GM10248 (cell line): ENCODE data around the gene COL7A1.

Experiments
- CTCF ChIA-PET: fragments of 300-600 bp; sonication (Branson Sonifier 250); formaldehyde crosslinking; extraction: SDS; loops from one replicate; lab custom pipeline; 2021; ENCODE audit warnings: antibody characterized with exemption; lab: Yijun Ruan, JAX
- POLR2A ChIA-PET: fragments of 350-650 bp; sonication (Branson Sonifier 250); formaldehyde crosslinking; extraction: SDS; loops from one replicate; lab custom pipeline; 2020; ENCODE audit warnings: antibody characterized with exemption; lab: Yijun Ruan, JAX
- DNase-seq: peaks from one replicate; pipeline ENCODE4 v3.0.0; 2012; ENCODE audit errors: extremely low spot score
- TF ChIP-seq, protein P1 (sequence below): IDR thresholded peaks from 2 replicates; pipeline ENCODE4 v1.5.1; 2012; ENCODE audit warnings: mild to moderate bottlenecking, low read depth; ENCODE audit errors: extremely low read depth, missing control alignments, control extremely low read depth

Gene COL7A1

DNA sequence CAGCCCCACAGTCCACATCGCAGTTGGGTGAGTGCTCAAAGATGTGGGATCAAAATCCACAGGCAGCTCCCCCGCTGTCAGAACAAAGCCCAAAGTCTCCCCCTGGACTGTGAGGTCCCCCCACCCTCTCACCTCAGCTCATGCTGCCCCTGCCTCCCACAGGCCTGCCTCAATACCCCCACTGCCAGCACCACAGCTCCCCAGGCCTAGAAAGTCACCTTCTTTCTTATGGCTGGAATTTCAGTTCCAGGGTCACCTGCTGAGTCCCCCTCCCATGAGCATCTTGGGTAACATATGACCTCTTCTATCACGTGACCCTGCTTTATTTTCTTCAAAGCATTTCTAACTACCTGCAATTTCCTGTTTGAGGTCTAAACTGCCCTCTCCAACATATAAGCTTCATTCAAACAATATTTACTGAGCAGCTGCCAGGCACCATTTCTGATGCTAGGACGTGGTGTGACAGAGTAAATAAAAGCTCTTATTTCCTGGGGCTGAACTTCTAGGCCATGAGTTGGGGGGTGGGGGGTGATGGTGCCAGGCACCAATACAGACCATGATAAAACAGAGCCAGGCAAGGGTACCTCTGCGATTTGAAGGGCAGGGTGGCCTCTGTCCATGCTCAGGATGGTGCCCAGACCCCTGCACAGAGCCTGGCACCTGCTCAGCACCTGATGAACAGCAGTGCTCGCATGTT lies 28.9 kb upstream of the COL7A1 start:
- ChIA-PET POLR2A (interaction anchor here (1.2 kb wide), 1 partner anchor 12 kb away, joined by 4 read pairs; the partner anchor contains the start of gene SLC26A6), CTCF (interaction anchor here (0.9 to 4.4 kb wide), 6 partner anchors 11 to 223 kb away, joined by 3 to 35 read pairs (median 4); partner anchors contain the start of genes PFKFB4, SLC26A6 and UQCRC1)
- no peak for DNase-seq
- TF ChIP-seq, protein P1, sequence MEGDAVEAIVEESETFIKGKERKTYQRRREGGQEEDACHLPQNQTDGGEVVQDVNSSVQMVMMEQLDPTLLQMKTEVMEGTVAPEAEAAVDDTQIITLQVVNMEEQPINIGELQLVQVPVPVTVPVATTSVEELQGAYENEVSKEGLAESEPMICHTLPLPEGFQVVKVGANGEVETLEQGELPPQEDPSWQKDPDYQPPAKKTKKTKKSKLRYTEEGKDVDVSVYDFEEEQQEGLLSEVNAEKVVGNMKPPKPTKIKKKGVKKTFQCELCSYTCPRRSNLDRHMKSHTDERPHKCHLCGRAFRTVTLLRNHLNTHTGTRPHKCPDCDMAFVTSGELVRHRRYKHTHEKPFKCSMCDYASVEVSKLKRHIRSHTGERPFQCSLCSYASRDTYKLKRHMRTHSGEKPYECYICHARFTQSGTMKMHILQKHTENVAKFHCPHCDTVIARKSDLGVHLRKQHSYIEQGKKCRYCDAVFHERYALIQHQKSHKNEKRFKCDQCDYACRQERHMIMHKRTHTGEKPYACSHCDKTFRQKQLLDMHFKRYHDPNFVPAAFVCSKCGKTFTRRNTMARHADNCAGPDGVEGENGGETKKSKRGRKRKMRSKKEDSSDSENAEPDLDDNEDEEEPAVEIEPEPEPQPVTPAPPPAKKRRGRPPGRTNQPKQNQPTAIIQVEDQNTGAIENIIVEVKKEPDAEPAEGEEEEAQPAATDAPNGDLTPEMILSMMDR = no peak

DNA sequence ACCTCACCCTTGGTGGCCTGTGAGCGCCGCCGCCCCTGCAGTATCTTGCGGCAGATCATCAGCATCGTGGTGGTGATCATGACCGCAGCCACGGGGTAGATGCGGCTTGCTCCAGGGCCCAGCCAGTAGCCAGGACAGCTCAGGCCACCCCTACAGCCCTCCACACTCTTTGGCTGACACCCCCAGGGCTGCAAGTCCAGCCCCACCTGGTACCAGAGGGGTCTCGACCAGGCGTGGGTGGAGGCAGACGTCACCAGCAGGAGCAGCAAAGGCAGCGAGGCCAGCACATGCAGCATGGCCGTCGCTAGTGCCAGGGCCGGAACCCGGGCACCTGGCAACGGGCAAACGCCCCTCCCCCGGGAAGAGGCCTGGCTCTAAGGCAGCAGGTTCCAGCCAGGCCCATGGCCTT lies 26.3 kb upstream of the COL7A1 start, which contains the start of gene TMEM89:
Gene TMEM89, minus strand, starts transcription at position 309 of the 409 bp plus-strand sequence. Its CDS starts 13 bp downstream, at position 296.
- ChIA-PET POLR2A (no interaction called here), CTCF (no interaction called here)
- no peak for DNase-seq
- TF ChIP-seq, protein P1 = no peak

DNA sequence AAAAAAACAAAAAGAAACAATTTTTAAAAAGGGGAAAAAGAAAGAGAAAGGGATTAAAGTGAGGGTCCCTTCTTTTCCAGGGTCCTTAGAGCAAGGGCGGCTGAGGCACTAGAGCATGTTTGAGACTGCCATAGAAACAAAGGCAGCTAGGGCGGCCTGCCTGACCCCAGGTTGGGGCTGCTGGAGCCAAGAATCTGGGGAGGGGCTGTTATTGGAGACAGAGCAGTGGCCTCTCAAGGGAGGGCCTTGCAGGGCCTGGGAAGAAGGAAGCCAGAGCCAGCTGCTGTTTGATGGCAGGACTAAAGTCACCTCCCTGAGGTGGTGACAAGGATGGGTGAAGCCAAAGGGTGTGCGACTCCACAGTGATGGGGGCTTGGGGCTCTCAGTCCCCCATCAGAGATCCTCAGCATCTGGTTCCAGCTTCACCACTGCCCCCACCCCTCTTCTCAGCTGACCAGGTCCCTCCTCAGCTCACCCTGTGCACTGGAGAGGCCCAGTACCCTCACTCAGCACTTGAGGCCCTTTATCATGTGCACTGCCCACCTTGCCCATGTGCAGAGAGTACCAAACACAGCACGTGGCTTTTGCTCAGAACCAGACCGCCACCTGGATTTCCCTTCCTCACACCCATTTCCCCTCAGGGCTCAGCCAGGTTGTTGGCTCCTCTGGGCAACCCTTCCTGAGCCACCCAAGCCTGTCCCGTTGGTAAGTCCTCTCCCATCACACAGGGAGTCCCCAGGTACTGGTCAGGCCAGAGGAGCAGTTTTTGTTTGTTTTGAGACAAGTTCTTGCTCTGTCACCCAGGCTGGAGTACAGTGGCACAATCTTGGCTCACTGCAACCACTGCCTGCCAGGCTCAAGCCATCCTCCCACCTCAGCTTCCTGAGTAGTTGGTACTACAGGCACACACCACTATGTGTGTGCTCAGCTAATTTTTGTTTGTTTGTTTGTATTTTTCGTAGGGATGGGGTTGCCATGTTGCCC lies 24.7 kb upstream of the COL7A1 start:
- CTCF ChIA-PET = interaction anchor here (1.1 to 1.2 kb wide), 3 partner anchors 9 to 17 kb away, joined by 3 to 6 read pairs (median 4); partner anchors contain the start of gene SLC26A6
- POLR2A ChIA-PET = no interaction called here
- DNase-seq = no peak
- TF ChIP-seq, protein P1 = no peak

DNA sequence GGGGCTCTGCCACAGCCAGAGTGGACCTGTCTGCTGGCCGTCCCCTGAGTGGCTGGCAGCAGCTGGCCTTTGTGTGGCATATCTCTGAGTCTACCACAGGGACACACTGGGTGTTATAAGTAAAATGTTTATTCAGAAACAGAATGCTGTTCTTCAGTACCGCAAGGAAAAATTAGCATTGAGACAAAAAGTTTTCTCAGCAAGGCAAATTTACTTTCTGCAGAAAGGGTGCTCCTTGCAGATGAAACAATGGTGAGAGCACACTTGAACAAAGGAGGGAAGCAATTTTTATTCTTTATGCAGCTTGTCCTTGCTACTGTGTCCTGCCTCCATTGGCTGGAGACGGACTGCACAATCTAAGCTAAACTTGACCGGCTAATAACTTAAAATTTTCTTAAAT lies 22.4 kb upstream of the COL7A1 start:
- DNase-seq = no peak
- TF ChIP-seq, protein P1 = no peak
- CTCF ChIA-PET = interaction anchor here (1.6 kb wide), 1 partner anchor 18 kb away, joined by 6 read pairs; the partner anchor contains the start of gene SLC26A6
- POLR2A ChIA-PET = no interaction called here

DNA sequence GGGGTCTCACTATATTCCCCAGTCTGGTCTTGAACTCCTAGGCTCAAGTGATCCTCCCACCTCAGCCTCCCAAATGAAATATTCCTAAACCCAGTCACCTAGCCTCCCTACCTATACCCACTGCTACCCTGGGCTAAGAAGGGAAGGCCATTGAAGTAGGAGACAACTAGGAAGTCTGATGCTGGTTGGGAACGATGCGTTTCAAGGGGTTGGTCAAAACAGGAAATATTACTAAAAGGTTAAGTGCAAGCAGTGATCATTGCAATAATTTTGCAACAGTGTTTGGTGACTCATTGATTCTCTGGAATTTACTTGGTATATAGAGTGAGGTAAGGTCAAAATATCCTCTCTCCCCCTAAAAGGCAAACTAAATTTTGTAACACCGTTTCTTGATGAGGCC lies 18.9 kb upstream of the COL7A1 start:
- POLR2A ChIA-PET = no interaction called here
- CTCF ChIA-PET = interaction anchor here (1.0 to 1.4 kb wide), 3 partner anchors 12 to 178 kb away, joined by 4 read pairs; partner anchors contain the start of gene SLC26A6
- TF ChIP-seq, protein P1 = no peak
- DNase-seq = no peak

DNA sequence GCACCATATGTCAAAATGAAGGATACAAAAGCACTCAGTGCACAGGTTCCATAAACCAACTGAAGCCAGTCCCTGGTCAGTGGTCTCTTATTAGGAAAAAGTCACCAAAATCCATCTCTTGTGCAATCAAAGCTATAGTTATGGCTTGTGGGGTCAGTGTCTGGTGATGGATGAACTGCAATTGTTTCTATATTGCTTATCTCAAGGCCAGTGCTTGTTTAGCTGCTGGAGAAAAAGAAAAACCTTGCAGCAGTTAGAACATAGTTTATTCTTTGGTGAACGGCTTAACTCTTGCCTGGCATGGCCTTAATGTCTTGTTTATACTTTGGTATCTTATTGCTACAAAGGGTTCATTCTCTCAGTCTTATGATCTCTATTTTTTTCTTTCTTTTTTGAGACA lies 17.2 kb upstream of the COL7A1 start:
- ChIA-PET CTCF (interaction anchor here (1.2 to 2.2 kb wide), 2 partner anchors 16 to 23 kb away, joined by 3 to 18 read pairs; partner anchors contain the start of gene SLC26A6), POLR2A (interaction anchor here (0.7 kb wide), 1 partner anchor 10 kb away, joined by 3 read pairs; no protein-coding TSS in a partner anchor)
- TF ChIP-seq, protein P1 = no peak
- no peak for DNase-seq
